HepG2 (cell line): ENCODE results near the gene PTTG1. TPM values are rescaled to one million over a fixed set of nuclear protein-coding genes. Genes with fewer than 3 reads are reported as not detected.

Experiments
- ARHGAP35 ChIP-seq: sonication (generic); formaldehyde crosslinking; IDR thresholded peaks from 2 replicates; pipeline ENCODE4 v1.9.0; 2022; ENCODE audit warnings: mild to moderate bottlenecking, inconsistent platforms, moderate library complexity, missing genetic modification reagents, borderline replicate concordance
- CCDC6 ChIP-seq: sonication (generic); formaldehyde crosslinking; IDR thresholded peaks from 2 replicates; pipeline ENCODE4 v1.8.1; 2022; ENCODE audit warnings: mild to moderate bottlenecking, missing genetic modification reagents, moderate library complexity
- CENPX ChIP-seq: sonication (generic); formaldehyde crosslinking; IDR thresholded peaks from 2 replicates; pipeline ENCODE4 v1.9.0; 2021; ENCODE audit warnings: mild to moderate bottlenecking, missing genetic modification reagents, moderate library complexity
- FOXK2 ChIP-seq: fragments of 450-650 bp; IDR thresholded peaks from 2 replicates; pipeline ENCODE4 v1.6.1; 2016
- HDAC2 ChIP-seq: sonication (generic); formaldehyde crosslinking; IDR thresholded peaks from 2 replicates; pipeline ENCODE4 v1.4.0; 2020; ENCODE audit warnings: missing genetic modification reagents
- KMT2A ChIP-seq: sonication (generic); formaldehyde crosslinking; IDR thresholded peaks from 2 replicates; pipeline ENCODE4 v1.4.0; 2020; ENCODE audit warnings: missing genetic modification reagents
- RBM39 ChIP-seq: fragments of 200-400 bp; formaldehyde crosslinking; IDR thresholded peaks from one replicate; pipeline ENCODE4 v1.6.1; 2018; ENCODE audit warnings: antibody characterized with exemption, mild to moderate bottlenecking, low read depth, low read length; ENCODE audit not compliant: poor library complexity, severe bottlenecking
- SNAPC2 ChIP-seq: sonication (generic); formaldehyde crosslinking; IDR thresholded peaks from 2 replicates; pipeline ENCODE4 v1.8.1; 2022; ENCODE audit warnings: mild to moderate bottlenecking, missing genetic modification reagents
- XBP1 ChIP-seq: sonication (generic); formaldehyde crosslinking; IDR thresholded peaks from 2 replicates; pipeline ENCODE4 v1.5.0; 2020; ENCODE audit warnings: missing genetic modification reagents
- ZMYM2 ChIP-seq: sonication (generic); formaldehyde crosslinking; IDR thresholded peaks from 2 replicates; pipeline ENCODE4 v1.8.0; 2022; ENCODE audit warnings: mild to moderate bottlenecking, missing genetic modification reagents
- ZNF160 ChIP-seq: sonication (generic); formaldehyde crosslinking; IDR thresholded peaks from 2 replicates; pipeline ENCODE4 v1.8.0; 2022; ENCODE audit warnings: mild to moderate bottlenecking, inconsistent platforms, missing genetic modification reagents
- ZNF17 ChIP-seq: sonication (generic); formaldehyde crosslinking; IDR thresholded peaks from 2 replicates; pipeline ENCODE4 v1.5.0; 2020; ENCODE audit warnings: mild to moderate bottlenecking, missing genetic modification reagents
- ZNF207 ChIP-seq: fragments of 450-650 bp; IDR thresholded peaks from 2 replicates; pipeline ENCODE4 v1.6.1; 2016; ENCODE audit warnings: antibody characterized with exemption, borderline replicate concordance
- ZNF460 ChIP-seq: sonication (generic); formaldehyde crosslinking; IDR thresholded peaks from 2 replicates; pipeline ENCODE4 v1.5.1; 2020; ENCODE audit warnings: missing genetic modification reagents, mild to moderate bottlenecking, borderline replicate concordance
- ZNF660 ChIP-seq: sonication (generic); formaldehyde crosslinking; IDR thresholded peaks from 2 replicates; pipeline ENCODE4 v1.5.1; 2020; ENCODE audit warnings: mild to moderate bottlenecking, low read depth, missing genetic modification reagents, borderline replicate concordance
- ZNF674 ChIP-seq: sonication (generic); formaldehyde crosslinking; IDR thresholded peaks from 2 replicates; pipeline ENCODE4 v1.5.0; 2020; ENCODE audit warnings: low read depth, mild to moderate bottlenecking, missing genetic modification reagents
- ZNF776 ChIP-seq: sonication (generic); formaldehyde crosslinking; IDR thresholded peaks from 2 replicates; pipeline ENCODE4 v1.4.0; 2020; ENCODE audit warnings: mild to moderate bottlenecking, missing genetic modification reagents
- polyA plus RNA-seq, 8 experiments: library from polyadenylated mRNA; depleted of rRNA in 3 of 8; stranded (reverse) in 7 of 8; unstranded in 1 of 8; fragments of >200 nt; fragmentation: Illumina TruSeq in 4 of 8; extraction: Trizol in 4 of 8; gene quantifications; 2 replicates each; pipeline versions ENCODE4 v1.2.1 to v1.2.3, GENCODE V29; 2011 to 2016; ENCODE audit warnings: low read depth in 4 of 8, missing spikeins in 1 of 8, mixed read lengths in 1 of 8; ENCODE audit not compliant: insufficient read depth in 1 of 8
- total RNA-seq, 5 experiments: library from RNA; depleted of rRNA; stranded (reverse); fragments of >200 nt; fragmentation: Illumina TruSeq; extraction: Trizol; gene quantifications; 2 replicates each; pipeline ENCODE4 v1.2.3, GENCODE V29; 2016; ENCODE audit warnings: low read depth in 1 of 5
- TF ChIP-seq, protein P1 (sequence below): sonication (generic); formaldehyde crosslinking; IDR thresholded peaks from 2 replicates; pipeline ENCODE4 v1.4.0; 2020; ENCODE audit warnings: missing genetic modification reagents
- TF ChIP-seq, protein P2 (sequence below): sonication (generic); formaldehyde crosslinking; IDR thresholded peaks from 2 replicates; pipeline ENCODE4 v1.9.0; 2022; ENCODE audit warnings: missing genetic modification reagents, mild to moderate bottlenecking, borderline replicate concordance
- TF ChIP-seq, protein P3 (sequence below): sonication (generic); formaldehyde crosslinking; IDR thresholded peaks from 2 replicates; pipeline ENCODE4 v1.5.1; 2020; ENCODE audit warnings: missing genetic modification reagents, mild to moderate bottlenecking, borderline replicate concordance
- TF ChIP-seq, protein P4 (sequence below): sonication (generic); formaldehyde crosslinking; conservative IDR thresholded peaks from 2 replicates; pipeline ENCODE4 v1.8.0; 2022; ENCODE audit warnings: low read depth, missing genetic modification reagents
- TF ChIP-seq, protein P5 (sequence below): sonication (generic); formaldehyde crosslinking; IDR thresholded peaks from 2 replicates; pipeline ENCODE4 v1.4.0; 2020; ENCODE audit warnings: missing genetic modification reagents

The PTTG1 gene
- total and polyA plus RNA-seq, 2 of the 13 experiments (the other 11 are each of a cell fraction or from before 2014, with no cell fraction given) = 102 to 161 TPM

DNA sequence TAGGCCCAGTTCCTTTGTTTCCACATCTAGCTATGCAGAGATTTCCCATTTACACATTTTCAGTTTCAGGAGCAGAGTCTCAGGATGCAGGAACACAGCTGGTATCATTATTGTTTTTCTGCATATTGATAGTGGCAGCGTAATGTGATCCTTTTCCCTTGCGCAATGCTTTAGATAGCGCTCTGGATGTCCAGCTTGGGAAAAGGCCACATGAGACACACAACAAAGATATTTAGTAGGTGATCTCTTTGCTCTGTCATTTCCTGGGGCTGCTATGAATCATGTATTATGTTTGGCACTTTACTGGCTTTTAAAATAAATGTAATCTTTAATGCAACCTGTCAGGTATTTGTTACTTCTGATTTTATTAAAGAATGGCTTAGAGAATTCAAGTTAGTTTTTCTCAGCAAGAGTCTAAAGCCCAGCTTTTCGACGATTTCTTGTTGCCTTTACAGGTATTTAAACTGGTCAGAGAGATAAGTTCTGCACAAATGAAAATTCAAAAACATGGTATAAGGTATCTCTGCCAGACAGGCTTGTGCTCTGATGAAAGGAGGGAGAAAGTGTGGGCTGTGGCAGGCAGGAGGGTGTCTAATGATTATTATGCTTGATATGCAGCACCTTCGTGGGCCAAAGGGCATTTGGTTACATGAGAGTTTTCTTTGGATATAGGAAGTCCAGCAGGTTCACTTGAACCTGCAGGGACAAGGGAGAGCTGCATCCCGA lies 42.2 kb downstream of the PTTG1 start (continued):
- TF ChIP-seq, protein P1, sequence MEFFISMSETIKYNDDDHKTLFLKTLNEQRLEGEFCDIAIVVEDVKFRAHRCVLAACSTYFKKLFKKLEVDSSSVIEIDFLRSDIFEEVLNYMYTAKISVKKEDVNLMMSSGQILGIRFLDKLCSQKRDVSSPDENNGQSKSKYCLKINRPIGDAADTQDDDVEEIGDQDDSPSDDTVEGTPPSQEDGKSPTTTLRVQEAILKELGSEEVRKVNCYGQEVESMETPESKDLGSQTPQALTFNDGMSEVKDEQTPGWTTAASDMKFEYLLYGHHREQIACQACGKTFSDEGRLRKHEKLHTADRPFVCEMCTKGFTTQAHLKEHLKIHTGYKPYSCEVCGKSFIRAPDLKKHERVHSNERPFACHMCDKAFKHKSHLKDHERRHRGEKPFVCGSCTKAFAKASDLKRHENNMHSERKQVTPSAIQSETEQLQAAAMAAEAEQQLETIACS = no peak
- TF ChIP-seq ZMYM2 (no peak), CENPX (CRISPR knock-in tag) (no peak), FOXK2 (no peak), CCDC6 (CRISPR knock-in tag) (no peak; the same call in 1 of the 2 replicates), ZNF160 (no peak), ZNF207 (no peak), ZNF460 (CRISPR knock-in tag) (no peak), SNAPC2 (CRISPR knock-in tag) (no peak), RBM39 (no peak), HDAC2 (CRISPR knock-in tag) (peak; percentile 74; the same call in 1 of the 2 replicates), ARHGAP35 (CRISPR knock-in tag) (no peak), ZNF17 (CRISPR knock-in tag) (no peak), ZNF674 (no peak), XBP1 (CRISPR knock-in tag) (no peak), ZNF660 (CRISPR knock-in tag) (no peak), KMT2A (CRISPR knock-in tag) (no peak), ZNF776 (CRISPR knock-in tag) (no peak)
- TF ChIP-seq, protein P2, sequence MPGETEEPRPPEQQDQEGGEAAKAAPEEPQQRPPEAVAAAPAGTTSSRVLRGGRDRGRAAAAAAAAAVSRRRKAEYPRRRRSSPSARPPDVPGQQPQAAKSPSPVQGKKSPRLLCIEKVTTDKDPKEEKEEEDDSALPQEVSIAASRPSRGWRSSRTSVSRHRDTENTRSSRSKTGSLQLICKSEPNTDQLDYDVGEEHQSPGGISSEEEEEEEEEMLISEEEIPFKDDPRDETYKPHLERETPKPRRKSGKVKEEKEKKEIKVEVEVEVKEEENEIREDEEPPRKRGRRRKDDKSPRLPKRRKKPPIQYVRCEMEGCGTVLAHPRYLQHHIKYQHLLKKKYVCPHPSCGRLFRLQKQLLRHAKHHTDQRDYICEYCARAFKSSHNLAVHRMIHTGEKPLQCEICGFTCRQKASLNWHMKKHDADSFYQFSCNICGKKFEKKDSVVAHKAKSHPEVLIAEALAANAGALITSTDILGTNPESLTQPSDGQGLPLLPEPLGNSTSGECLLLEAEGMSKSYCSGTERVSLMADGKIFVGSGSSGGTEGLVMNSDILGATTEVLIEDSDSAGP (CRISPR knock-in tag) = no peak
- TF ChIP-seq, protein P3, sequence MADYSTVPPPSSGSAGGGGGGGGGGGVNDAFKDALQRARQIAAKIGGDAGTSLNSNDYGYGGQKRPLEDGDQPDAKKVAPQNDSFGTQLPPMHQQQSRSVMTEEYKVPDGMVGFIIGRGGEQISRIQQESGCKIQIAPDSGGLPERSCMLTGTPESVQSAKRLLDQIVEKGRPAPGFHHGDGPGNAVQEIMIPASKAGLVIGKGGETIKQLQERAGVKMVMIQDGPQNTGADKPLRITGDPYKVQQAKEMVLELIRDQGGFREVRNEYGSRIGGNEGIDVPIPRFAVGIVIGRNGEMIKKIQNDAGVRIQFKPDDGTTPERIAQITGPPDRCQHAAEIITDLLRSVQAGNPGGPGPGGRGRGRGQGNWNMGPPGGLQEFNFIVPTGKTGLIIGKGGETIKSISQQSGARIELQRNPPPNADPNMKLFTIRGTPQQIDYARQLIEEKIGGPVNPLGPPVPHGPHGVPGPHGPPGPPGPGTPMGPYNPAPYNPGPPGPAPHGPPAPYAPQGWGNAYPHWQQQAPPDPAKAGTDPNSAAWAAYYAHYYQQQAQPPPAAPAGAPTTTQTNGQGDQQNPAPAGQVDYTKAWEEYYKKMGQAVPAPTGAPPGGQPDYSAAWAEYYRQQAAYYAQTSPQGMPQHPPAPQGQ (CRISPR knock-in tag) = no peak
- TF ChIP-seq, protein P4, sequence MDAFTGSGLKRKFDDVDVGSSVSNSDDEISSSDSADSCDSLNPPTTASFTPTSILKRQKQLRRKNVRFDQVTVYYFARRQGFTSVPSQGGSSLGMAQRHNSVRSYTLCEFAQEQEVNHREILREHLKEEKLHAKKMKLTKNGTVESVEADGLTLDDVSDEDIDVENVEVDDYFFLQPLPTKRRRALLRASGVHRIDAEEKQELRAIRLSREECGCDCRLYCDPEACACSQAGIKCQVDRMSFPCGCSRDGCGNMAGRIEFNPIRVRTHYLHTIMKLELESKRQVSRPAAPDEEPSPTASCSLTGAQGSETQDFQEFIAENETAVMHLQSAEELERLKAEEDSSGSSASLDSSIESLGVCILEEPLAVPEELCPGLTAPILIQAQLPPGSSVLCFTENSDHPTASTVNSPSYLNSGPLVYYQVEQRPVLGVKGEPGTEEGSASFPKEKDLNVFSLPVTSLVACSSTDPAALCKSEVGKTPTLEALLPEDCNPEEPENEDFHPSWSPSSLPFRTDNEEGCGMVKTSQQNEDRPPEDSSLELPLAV (CRISPR knock-in tag) = no peak
- TF ChIP-seq, protein P5, sequence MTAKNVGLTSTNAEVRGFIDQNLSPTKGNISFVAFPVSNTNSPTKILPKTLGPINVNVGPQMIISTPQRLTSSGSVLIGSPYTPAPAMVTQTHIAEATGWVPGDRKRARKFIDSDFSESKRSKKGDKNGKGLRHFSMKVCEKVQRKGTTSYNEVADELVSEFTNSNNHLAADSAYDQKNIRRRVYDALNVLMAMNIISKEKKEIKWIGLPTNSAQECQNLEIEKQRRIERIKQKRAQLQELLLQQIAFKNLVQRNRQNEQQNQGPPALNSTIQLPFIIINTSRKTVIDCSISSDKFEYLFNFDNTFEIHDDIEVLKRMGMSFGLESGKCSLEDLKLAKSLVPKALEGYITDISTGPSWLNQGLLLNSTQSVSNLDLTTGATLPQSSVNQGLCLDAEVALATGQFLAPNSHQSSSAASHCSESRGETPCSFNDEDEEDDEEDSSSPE (CRISPR knock-in tag) = no peak
